Kidney epithelial cell (primary cell): ENCODE measurements around the gene CCDC120. TPM values are rescaled to one million over a fixed set of nuclear protein-coding genes. Genes with fewer than 3 reads are reported as not detected.

ENCODE experiments used
- DNase-seq: peaks from one replicate; pipeline ENCODE4 v3.0.0-alpha.2; 2010; ENCODE audit warnings: low read depth
- H3K27me3 ChIP-seq: 2 replicates; pipeline ENCODE4 v1.6.0; 2011; ENCODE audit warnings: low read length; ENCODE audit not compliant: control insufficient read depth, insufficient read depth
- H3K36me3 ChIP-seq: 2 replicates; pipeline ENCODE4 v1.5.1; 2011; ENCODE audit warnings: low read length; ENCODE audit not compliant: control insufficient read depth, insufficient read depth
- H3K4me3 ChIP-seq: 2 replicates; pipeline ENCODE4 v1.5.1; 2011; ENCODE audit warnings: low read depth, mild to moderate bottlenecking, control low read depth, low read length
- CTCF ChIP-seq: IDR thresholded peaks from 2 replicates; pipeline ENCODE4 v1.5.1; 2011; ENCODE audit warnings: mild to moderate bottlenecking, moderate library complexity, low read length, control low read depth, inconsistent platforms; ENCODE audit not compliant: insufficient read depth, poor library complexity, severe bottlenecking
- total RNA-seq: library from RNA; depleted of rRNA; stranded (reverse); fragments of >200 nt; gene quantifications from 2 replicates; pipeline ENCODE4 v1.2.3, GENCODE V29; 2015

CCDC120 gene
- 5.5 and 6.4 TPM in 2 replicates for total RNA-seq

GRCh38 chrX:49058794-49059193 is at the start of gene CCDC120:
CCDC120 (plus strand) TSS chrX:49058999; CDS start chrX:49062042, 3,043 bp downstream.
- TF ChIP-seq CTCF = no peak
- Histone ChIP-seq H3K36me3 (no peaks in the 10 kb centered on the region), H3K4me3 (peak within 1 kb of the TSS; percentile 46), H3K27me3 (no peaks in the 10 kb centered on the region)
- DNase-seq = no peak

GRCh38 chrX:49019050-49019449 is 39.7 kb upstream of the CCDC120 start:
- Histone ChIP-seq H3K4me3 (no peak overlapping the region), H3K36me3 (no peaks in the 10 kb centered on the region), H3K27me3 (no peaks in the 10 kb centered on the region)
- TF ChIP-seq CTCF = no peak
- no peak for DNase-seq

- Histone ChIP-seq H3K4me3 (no peak overlapping the region), H3K27me3 (no peaks in the 10 kb centered on the region), H3K36me3 (no peaks in the 10 kb centered on the region)
- DNase-seq = no peak
- no peak for TF ChIP-seq CTCF
Observed at GRCh38 chrX:49019599-49020249, 39.1 kb upstream of the CCDC120 start.

GRCh38 chrX:49029876-49030275 is 28.9 kb upstream of the CCDC120 start:
- no peak for TF ChIP-seq CTCF
- H3K4me3 ChIP-seq = no peak overlapping the region
- no peaks in the 10 kb centered on the region for H3K36me3 ChIP-seq
- no peak for DNase-seq
- H3K27me3 ChIP-seq = no peaks in the 10 kb centered on the region

- Histone ChIP-seq H3K4me3 (no peak overlapping the region), H3K27me3 (no peaks in the 10 kb centered on the region), H3K36me3 (no peaks in the 10 kb centered on the region)
- no peak for TF ChIP-seq CTCF
- no peak for DNase-seq
Observed at GRCh38 chrX:49030283-49030682, 28.5 kb upstream of the CCDC120 start.

GRCh38 chrX:49037883-49038475 is 20.8 kb upstream of the CCDC120 start:
- TF ChIP-seq CTCF = no peak
- Histone ChIP-seq H3K27me3 (no peaks in the 10 kb centered on the region), H3K36me3 (no peaks in the 10 kb centered on the region), H3K4me3 (no peak overlapping the region)
- no peak for DNase-seq
